GM10248 (cell line): ENCODE data around the gene CCDC24.

Experiments
- CTCF ChIA-PET: fragments of 300-600 bp; sonication (Branson Sonifier 250); formaldehyde crosslinking; extraction: SDS; loops from one replicate; lab custom pipeline; 2021; ENCODE audit warnings: antibody characterized with exemption; lab: Yijun Ruan, JAX
- POLR2A ChIA-PET: fragments of 350-650 bp; sonication (Branson Sonifier 250); formaldehyde crosslinking; extraction: SDS; loops from one replicate; lab custom pipeline; 2020; ENCODE audit warnings: antibody characterized with exemption; lab: Yijun Ruan, JAX
- DNase-seq: peaks from one replicate; pipeline ENCODE4 v3.0.0; 2012; ENCODE audit errors: extremely low spot score
- CTCF ChIP-seq: IDR thresholded peaks from 2 replicates; pipeline ENCODE4 v1.5.1; 2012; ENCODE audit warnings: mild to moderate bottlenecking, low read depth; ENCODE audit errors: extremely low read depth, missing control alignments, control extremely low read depth

CCDC24 gene

GRCh38 chr1:43975249-43975961 is 16.0 kb upstream of the CCDC24 start:
- CTCF ChIA-PET: interaction anchor here (0.9 to 3.7 kb wide), 6 partner anchors 13 to 212 kb away, joined by 3 to 9 read pairs (median 6); no protein-coding TSS in a partner anchor
- POLR2A ChIA-PET: interaction anchor here (0.7 kb wide), 1 partner anchor 17 kb away, joined by 4 read pairs; no protein-coding TSS in a partner anchor
- TF ChIP-seq CTCF: no peak
- peak; percentile 39 for DNase-seq

DNA sequence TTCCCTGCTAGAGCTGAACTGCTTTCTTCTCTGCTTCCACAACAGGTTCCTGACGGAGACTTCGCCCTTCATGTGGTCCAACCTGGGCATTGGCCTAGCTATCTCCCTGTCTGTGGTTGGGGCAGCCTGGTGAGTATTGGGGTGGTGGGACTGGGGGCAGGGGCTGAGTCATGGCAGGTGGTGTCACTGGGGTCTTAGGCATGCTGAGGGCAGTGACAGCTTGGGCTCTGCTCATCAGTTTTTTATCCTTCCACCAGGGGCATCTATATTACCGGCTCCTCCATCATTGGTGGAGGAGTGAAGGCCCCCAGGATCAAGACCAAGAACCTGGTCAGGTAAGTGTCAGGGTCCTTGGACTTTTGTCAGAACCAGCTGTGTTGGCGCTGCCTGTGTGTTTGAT is 15.4 kb upstream of the CCDC24 start:
- ChIA-PET CTCF (interaction anchor here (1.4 to 3.7 kb wide), 5 partner anchors 13 to 213 kb away, joined by 3 to 9 read pairs (median 7); no protein-coding TSS in a partner anchor), POLR2A (no interaction called here)
- no peak for DNase-seq
- TF ChIP-seq CTCF: no peak

GRCh38 chr1:43976890-43977289 is 14.5 kb upstream of the CCDC24 start:
- TF ChIP-seq CTCF: no peak
- POLR2A ChIA-PET: interaction anchor here (0.6 kb wide), 1 partner anchor 892 kb away, joined by 11 read pairs; no protein-coding TSS in a partner anchor
- CTCF ChIA-PET: interaction anchor here (1.3 to 3.7 kb wide), 3 partner anchors 12 to 42 kb away, joined by 3 to 9 read pairs (median 8); no protein-coding TSS in a partner anchor
- no peak for DNase-seq

DNA sequence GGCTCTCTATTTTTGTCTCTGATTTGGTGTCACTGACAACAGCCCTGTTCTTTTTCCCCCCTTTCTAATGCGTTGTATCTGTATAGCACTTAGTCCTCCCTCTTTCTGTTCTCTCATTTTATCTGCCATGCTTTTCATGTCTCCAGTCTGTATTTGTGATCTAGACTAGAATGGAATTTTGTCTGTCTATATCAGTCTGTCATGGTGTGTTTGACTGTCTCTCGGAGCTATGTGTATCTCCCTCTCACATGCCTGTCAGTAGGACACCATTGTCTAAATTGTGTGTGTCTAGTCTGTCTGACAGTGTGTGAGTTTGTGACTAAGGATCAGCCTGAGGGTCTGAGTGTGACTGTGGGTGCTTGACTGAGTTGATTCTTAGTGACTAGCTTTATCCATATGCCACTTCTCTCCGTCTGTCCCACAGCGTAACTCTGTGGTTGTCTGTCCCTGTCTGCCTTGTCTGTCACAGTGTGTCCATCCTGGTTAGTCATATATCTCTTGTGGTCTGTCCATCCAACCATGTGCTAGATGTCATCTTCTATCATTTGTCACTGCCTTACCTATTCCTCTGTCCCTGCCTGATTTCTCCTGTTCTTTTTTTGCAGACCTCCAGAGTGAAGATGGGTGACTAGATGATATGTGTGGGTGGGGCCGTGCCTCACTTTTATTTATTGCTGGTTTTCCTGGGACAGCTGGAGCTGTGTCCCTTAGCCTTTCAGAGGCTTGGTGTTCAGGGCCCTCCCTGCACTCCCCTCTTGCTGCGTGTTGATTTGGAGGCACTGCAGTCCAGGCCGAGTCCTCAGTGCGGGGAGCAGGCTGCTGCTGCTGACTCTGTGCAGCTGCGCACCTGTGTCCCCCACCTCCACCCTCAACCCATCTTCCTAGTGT is 13.8 kb upstream of the CCDC24 start:
- CTCF ChIA-PET: interaction anchor here (1.3 to 3.7 kb wide), 3 partner anchors 11 to 43 kb away, joined by 3 to 9 read pairs (median 5); no protein-coding TSS in a partner anchor

GRCh38 chr1:43978264-43978550 is 13.2 kb upstream of the CCDC24 start:
- ChIA-PET CTCF (interaction anchor here (1.3 kb wide), 2 partner anchors 14 to 43 kb away, joined by 3 to 5 read pairs; no protein-coding TSS in a partner anchor), POLR2A (interaction anchor here (0.7 kb wide), 1 partner anchor 428 kb away, joined by 3 read pairs; no protein-coding TSS in a partner anchor)
- no peak for TF ChIP-seq CTCF
- DNase-seq: no peak

More for the DNA sequence above, 13.8 kb upstream of the CCDC24 start:
- no peak for DNase-seq
- TF ChIP-seq CTCF: no peak
- POLR2A ChIA-PET: interaction anchor here (0.6 to 0.7 kb wide), 2 partner anchors 428 to 892 kb away, joined by 3 to 11 read pairs; no protein-coding TSS in a partner anchor
